Spleen (tissue), 7 donors: ENCODE data around the gene FOXI1.

Experiments used
- POLR2A ChIP-seq, 3 donors: fragments of 450-650 bp; IDR thresholded peaks; one replicate each; pipeline ENCODE4 v1.5.1; 2017; ENCODE audit warnings: antibody characterized with exemption in 3 of 3, mild to moderate bottlenecking in 1 of 3
- POLR2AphosphoS5 ChIP-seq, 3 donors: sonication (generic); formaldehyde crosslinking; IDR thresholded peaks; one replicate each; pipeline ENCODE4 v1.5.1; 2017; ENCODE audit warnings: antibody characterized with exemption in 3 of 3
- TF ChIP-seq, protein P1 (sequence below), 11 experiments: fragments of 200-600 bp in 7 of 11; fragments of 450-650 bp in 4 of 11; sonication (generic) in 4 of 11; IDR thresholded peaks in 8 of 11; conservative IDR thresholded peaks in 3 of 11; 1 replicate in 7 of 11; 2 replicates in 4 of 11; pipeline versions ENCODE4 v1.4.0 to v1.8.0; 2016 to 2021; ENCODE audit warnings: antibody characterized with exemption in 11 of 11, inconsistent platforms in 4 of 11, mild to moderate bottlenecking in 1 of 11
- donor health status: DM: no; HTN: no; CAD: no; lungs with moderate emphysema.
- donor health status: DM: no; HTN: no; CAD: no.
- donor health status: DM: no; HTN: no; CAD: no.

DNA sequence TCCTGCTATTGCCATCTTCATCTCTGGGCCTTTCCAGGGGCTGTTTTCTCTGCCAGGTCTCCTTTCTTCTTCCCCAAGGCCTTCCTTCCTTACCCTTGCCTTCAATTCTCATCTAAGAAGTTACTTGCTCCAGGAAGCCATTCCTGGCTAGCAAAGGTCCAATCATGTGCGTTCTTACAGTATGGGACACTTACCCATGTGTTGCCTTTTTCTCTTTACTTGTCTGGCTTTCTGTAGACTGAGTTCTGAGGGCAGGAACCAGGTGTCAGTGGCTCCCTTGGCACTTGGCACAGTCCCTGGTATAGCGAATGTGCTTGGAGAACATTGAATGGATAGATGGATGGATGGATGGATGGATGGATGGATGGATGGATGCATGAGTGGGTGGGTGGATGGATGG is 10.2 kb downstream of the FOXI1 start:
- TF ChIP-seq, protein P1, sequence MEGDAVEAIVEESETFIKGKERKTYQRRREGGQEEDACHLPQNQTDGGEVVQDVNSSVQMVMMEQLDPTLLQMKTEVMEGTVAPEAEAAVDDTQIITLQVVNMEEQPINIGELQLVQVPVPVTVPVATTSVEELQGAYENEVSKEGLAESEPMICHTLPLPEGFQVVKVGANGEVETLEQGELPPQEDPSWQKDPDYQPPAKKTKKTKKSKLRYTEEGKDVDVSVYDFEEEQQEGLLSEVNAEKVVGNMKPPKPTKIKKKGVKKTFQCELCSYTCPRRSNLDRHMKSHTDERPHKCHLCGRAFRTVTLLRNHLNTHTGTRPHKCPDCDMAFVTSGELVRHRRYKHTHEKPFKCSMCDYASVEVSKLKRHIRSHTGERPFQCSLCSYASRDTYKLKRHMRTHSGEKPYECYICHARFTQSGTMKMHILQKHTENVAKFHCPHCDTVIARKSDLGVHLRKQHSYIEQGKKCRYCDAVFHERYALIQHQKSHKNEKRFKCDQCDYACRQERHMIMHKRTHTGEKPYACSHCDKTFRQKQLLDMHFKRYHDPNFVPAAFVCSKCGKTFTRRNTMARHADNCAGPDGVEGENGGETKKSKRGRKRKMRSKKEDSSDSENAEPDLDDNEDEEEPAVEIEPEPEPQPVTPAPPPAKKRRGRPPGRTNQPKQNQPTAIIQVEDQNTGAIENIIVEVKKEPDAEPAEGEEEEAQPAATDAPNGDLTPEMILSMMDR (IDR thresholded peaks at IDR 0.05 in 8 of 11, conservative IDR thresholded peaks at IDR 0.05 in 3 of 11): no peak
- TF ChIP-seq POLR2A (IDR thresholded peaks at IDR 0.05) (no peak), POLR2AphosphoS5 (IDR thresholded peaks at IDR 0.05) (no peak)
